Activated CD8-positive, alpha-beta T cell treated with anti-CD3 and anti-CD28 coated beads for 36 hours (primary cell): ENCODE data around the gene GTF2A1. TPM values are rescaled to one million over a fixed set of nuclear protein-coding genes. Genes with fewer than 3 reads are reported as not detected.

ENCODE experiments used
- ATAC-seq: fragments of 200-7000 bp; cut with Tn5 transposase; one replicate; pipeline ENCODE4 v1.10.0; 2021; ENCODE audit warnings: mild to moderate bottlenecking, moderate library complexity
- CTCF ChIA-PET: fragments of 350-600 bp; sonication (Branson Sonifier 250); formaldehyde crosslinking; loops from one replicate; lab custom pipeline; 2021; ENCODE audit warnings: antibody characterized with exemption; lab: Charles Lee
- POLR2A ChIA-PET: fragments of 350-600 bp; sonication (Branson Sonifier 250); formaldehyde crosslinking; loops from one replicate; lab custom pipeline; 2021; ENCODE audit warnings: antibody characterized with exemption; lab: Charles Lee
- DNase-seq: peaks from one replicate; pipeline ENCODE4 v3.0.0-alpha.2; 2020
- H3K27ac Mint-ChIP-seq: one replicate; pipeline ENCODE4 v1.8.0; 2021; ENCODE audit warnings: mild to moderate bottlenecking, mixed read lengths
- H3K27me3 Mint-ChIP-seq: one replicate; pipeline ENCODE4 v1.8.0; 2021; ENCODE audit warnings: mixed read lengths
- H3K36me3 Mint-ChIP-seq: one replicate; pipeline ENCODE4 v1.8.0; 2021; ENCODE audit warnings: low read depth, mixed read lengths
- H3K4me1 Mint-ChIP-seq: one replicate; pipeline ENCODE4 v1.8.0; 2021; ENCODE audit warnings: low read depth, mixed read lengths
- H3K4me3 Mint-ChIP-seq: one replicate; pipeline ENCODE4 v1.8.0; 2021; ENCODE audit warnings: mild to moderate bottlenecking, moderate library complexity, mixed read lengths
- H3K9me3 Mint-ChIP-seq: one replicate; pipeline ENCODE4 v1.8.0; 2021; ENCODE audit warnings: mixed read lengths
- CTCF ChIP-seq: fragments of 200-600 bp; IDR thresholded peaks from one replicate; pipeline ENCODE4 v1.8.0; 2022; ENCODE audit warnings: antibody characterized with exemption, mild to moderate bottlenecking
- intact Hi-C: fragments of 100-400 bp; cut with micrococcal nuclease; formaldehyde crosslinking; loops from one replicate; pipeline ENCODE4 v1.10.0; 2022
- total RNA-seq, 2 experiments: library from RNA; stranded (reverse); gene quantifications; one replicate each; pipeline ENCODE4 v1.2.3, GENCODE V29; 2021

GTF2A1 gene
- total RNA-seq, 2 experiments from 2014 or later, result 34.3 to 35.9 TPM

- ATAC-seq (no peak), DNase-seq (no peak)
- ChIA-PET CTCF (interaction anchor here (2.1 to 2.4 kb wide), 2 partner anchors 14 to 180 kb away, joined by 5 to 10 read pairs; no protein-coding TSS in a partner anchor), POLR2A (no interaction called here)
- Mint-ChIP-seq H3K4me3 (no peak overlapping the region), H3K9me3 (no peaks in the 10 kb centered on the region), H3K36me3 (peaks cover 10% of the 10 kb centered on the region), H3K4me1 (peaks cover 10% of the 10 kb centered on the region), H3K27me3 (no peaks in the 10 kb centered on the region), H3K27ac (no peak overlapping the region)
- intact Hi-C loops, result no loop called here
- TF ChIP-seq CTCF, result no peak
Observed at GRCh38 chr14:81176241-81176640, 44.5 kb downstream of the GTF2A1 start.

- Mint-ChIP-seq H3K9me3 (no peaks in the 10 kb centered on the region), H3K4me3 (no peak overlapping the region), H3K4me1 (peaks cover 18% of the 10 kb centered on the region), H3K27ac (no peak overlapping the region), H3K36me3 (no peaks in the 10 kb centered on the region), H3K27me3 (no peaks in the 10 kb centered on the region)
- POLR2A ChIA-PET, result interaction anchor here (0.9 to 1.3 kb wide), 3 partner anchors 8 to 48 kb away, joined by 4 to 5 read pairs (median 5); partner anchors contain the start of gene GTF2A1
- intact Hi-C loops, result no loop called here
- no peak for DNase-seq
- CTCF ChIA-PET, result interaction anchor here (0.9 to 1.0 kb wide), 2 partner anchors 180 to 186 kb away, joined by 3 to 4 read pairs; no protein-coding TSS in a partner anchor
- TF ChIP-seq CTCF, result no peak
- ATAC-seq, result no peak
Observed at GRCh38 chr14:81172881-81173280, 47.9 kb downstream of the GTF2A1 start.

- ChIA-PET CTCF (interaction anchor here (0.9 to 3.7 kb wide), 4 partner anchors 15 to 219 kb away, joined by 3 to 20 read pairs (median 10); no protein-coding TSS in a partner anchor), POLR2A (interaction anchor here (0.9 to 1.3 kb wide), 3 partner anchors 7 to 49 kb away, joined by 4 to 5 read pairs (median 5); partner anchors contain the start of gene GTF2A1)
- no peak for TF ChIP-seq CTCF
- no peak for ATAC-seq
- Mint-ChIP-seq H3K9me3 (no peaks in the 10 kb centered on the region), H3K27ac (no peak overlapping the region), H3K4me3 (no peak overlapping the region), H3K27me3 (no peaks in the 10 kb centered on the region), H3K4me1 (peaks cover 16% of the 10 kb centered on the region), H3K36me3 (no peaks in the 10 kb centered on the region)
- intact Hi-C loops, result no loop called here
- no peak for DNase-seq
Observed at GRCh38 chr14:81172353-81172752, 48.4 kb downstream of the GTF2A1 start.

- no peaks in the 10 kb centered on the region for H3K9me3 Mint-ChIP-seq
- H3K27ac Mint-ChIP-seq, result peak overlapping the region; percentile 95
- H3K4me1 Mint-ChIP-seq, result peaks cover 15% of the 10 kb centered on the region
- ChIA-PET CTCF (interaction anchor here (0.7 to 3.7 kb wide), 24 partner anchors 10 to 294 kb away, joined by 3 to 21 read pairs (median 6); partner anchors contain the start of gene TSHR), POLR2A (interaction anchor here (1.0 to 1.5 kb wide), 2 partner anchors 8 to 43 kb away, joined by 3 read pairs; no protein-coding TSS in a partner anchor)
- TF ChIP-seq CTCF, result peak; percentile 56
- intact Hi-C loops, result loop anchor here (1.0 kb wide), 1 partner anchor 212 kb away; no protein-coding TSS in a partner anchor
- H3K4me3 Mint-ChIP-seq, result peak overlapping the region; percentile 90
- no peaks in the 10 kb centered on the region for H3K36me3 Mint-ChIP-seq
- no peak for ATAC-seq
- DNase-seq, result no peak
- no peaks in the 10 kb centered on the region for H3K27me3 Mint-ChIP-seq
Observed at GRCh38 chr14:81170829-81171195, 49.9 kb downstream of the GTF2A1 start.
